Thymus (tissue), 11 donors: ENCODE measurements around the gene TVP23A. TPM values are rescaled to one million over a fixed set of nuclear protein-coding genes. Genes with fewer than 3 reads are reported as not detected.
A peak's percentile ranks its signal among the peaks of the same experiment; 100 is the strongest.

ENCODE experiments used
- DNase-seq, 9 donors: peaks; one replicate each; pipeline ENCODE4 v3.0.0-alpha.2; 2013; ENCODE audit warnings: low spot score in 9 of 9, low read depth in 6 of 9, missing footprints in 1 of 9
- H3K27ac ChIP-seq, 2 donors: one replicate each; pipeline ENCODE4 v1.5.1; 2013; ENCODE audit warnings: control low read depth in 1 of 2, low read depth in 1 of 2, low read length in 1 of 2, mild to moderate bottlenecking in 1 of 2, moderate library complexity in 1 of 2
- H3K27me3 ChIP-seq, 2 donors: one replicate each; pipeline ENCODE4 v1.5.1; 2013; ENCODE audit warnings: low read length in 1 of 2; ENCODE audit not compliant: control insufficient read depth in 2 of 2, insufficient read depth in 1 of 2
- H3K36me3 ChIP-seq, 2 donors: one replicate each; pipeline ENCODE4 v1.5.1; 2013; ENCODE audit warnings: low read length in 1 of 2, mild to moderate bottlenecking in 1 of 2, moderate library complexity in 1 of 2; ENCODE audit not compliant: control insufficient read depth in 2 of 2, insufficient read depth in 2 of 2
- H3K4me1 ChIP-seq, 2 donors: one replicate each; pipeline ENCODE4 v1.5.1; 2013; ENCODE audit warnings: low read length in 2 of 2; ENCODE audit not compliant: control insufficient read depth in 2 of 2, insufficient read depth in 2 of 2
- H3K4me3 ChIP-seq, 2 donors: one replicate each; pipeline ENCODE4 v1.5.1; 2013; ENCODE audit warnings: low read length in 2 of 2, control low read depth in 1 of 2, mild to moderate bottlenecking in 1 of 2
- H3K9me3 ChIP-seq, 2 donors: one replicate each; pipeline ENCODE4 v1.5.1; 2013; ENCODE audit warnings: low read length in 1 of 2, mild to moderate bottlenecking in 1 of 2; ENCODE audit not compliant: control insufficient read depth in 2 of 2, insufficient read depth in 1 of 2
- WGBS: extraction: QIAGEN DNeasy Blood & Tissue Kit; methylation state at CpG from one replicate; pipeline ENCODE4 v1.1.7; 2013; 5-methylcytosine and 5-hydroxymethylcytosine counted together
- polyA plus RNA-seq: library from polyadenylated mRNA; stranded (reverse); fragments of 200-250 nt; gene quantifications from one replicate; pipeline ENCODE4 v1.2.3, GENCODE V29; 2013
- total RNA-seq: library from RNA; stranded (reverse); fragments of 120-200 nt; gene quantifications from one replicate; pipeline ENCODE4 v1.2.4, GENCODE V29; 2013
- donor health status: healthy.

TVP23A gene
- total and polyA plus RNA-seq, 2 donors = 5.1 to 7.4 TPM

- Histone ChIP-seq H3K4me3 (no peak overlapping the region), H3K9me3 (peaks cover 0 to 2% of the 10 kb centered on the region in 2 donors), H3K36me3 (peaks cover 21 to 57% of the 10 kb centered on the region in 2 donors), H3K27ac (no peak overlapping the region), H3K4me1 (no peaks in the 10 kb centered on the region), H3K27me3 (no peaks in the 10 kb centered on the region)
- no peak for DNase-seq
- 96% methylated on average over 4 of the region's 4 CpGs for WGBS
Measured at GRCh38 chr16:10765772-10766171, 52.8 kb downstream of the TVP23A start.

- Histone ChIP-seq H3K9me3 (peaks cover 0 to 2% of the 10 kb centered on the region in 2 donors), H3K36me3 (peaks cover 30 to 69% of the 10 kb centered on the region in 2 donors), H3K27ac (no peak overlapping the region), H3K4me3 (no peak overlapping the region), H3K4me1 (no peaks in the 10 kb centered on the region), H3K27me3 (no peaks in the 10 kb centered on the region)
- no peak for DNase-seq
- WGBS = 94% methylated on average over 7 of the region's 7 CpGs
Measured at GRCh38 chr16:10763456-10763855, 55.1 kb downstream of the TVP23A start.

GRCh38 chr16:10762336-10763016 is 56.1 kb downstream of the TVP23A start:
- DNase-seq = no peak
- Histone ChIP-seq H3K36me3 (peaks cover 37 to 76% of the 10 kb centered on the region in 2 donors), H3K27me3 (no peaks in the 10 kb centered on the region), H3K27ac (no peak overlapping the region), H3K4me1 (no peaks in the 10 kb centered on the region), H3K9me3 (peaks cover 0 to 2% of the 10 kb centered on the region in 2 donors), H3K4me3 (no peak overlapping the region)
- whole genome bisulfite sequencing = 97% methylated on average over 35 of the region's 35 CpGs

GRCh38 chr16:10761373-10761772 is 57.2 kb downstream of the TVP23A start:
- Histone ChIP-seq H3K27ac (no peak overlapping the region), H3K27me3 (no peaks in the 10 kb centered on the region), H3K36me3 (peaks cover 40 to 81% of the 10 kb centered on the region in 2 donors), H3K4me1 (peaks cover 0 to 2% of the 10 kb centered on the region in 2 donors), H3K4me3 (no peak overlapping the region), H3K9me3 (no peaks in the 10 kb centered on the region)
- no peak for DNase-seq
- 98% methylated on average over 8 of the region's 8 CpGs for WGBS

GRCh38 chr16:10760858-10761257 is 57.7 kb downstream of the TVP23A start:
- Histone ChIP-seq H3K4me3 (no peak overlapping the region), H3K27ac (no peak overlapping the region), H3K36me3 (peaks cover 40 to 78% of the 10 kb centered on the region in 2 donors), H3K27me3 (no peaks in the 10 kb centered on the region), H3K9me3 (no peaks in the 10 kb centered on the region), H3K4me1 (peaks cover 0 to 5% of the 10 kb centered on the region in 2 donors)
- 96% methylated on average over 3 of the region's 3 CpGs for WGBS
- no peak for DNase-seq

- Histone ChIP-seq H3K4me1 (peaks cover 0 to 5% of the 10 kb centered on the region in 2 donors), H3K9me3 (no peaks in the 10 kb centered on the region), H3K36me3 (peaks cover 31 to 63% of the 10 kb centered on the region in 2 donors), H3K4me3 (no peak overlapping the region), H3K27me3 (no peaks in the 10 kb centered on the region), H3K27ac (no peak overlapping the region)
- 67% methylated on average over 6 of the region's 6 CpGs for WGBS
- DNase-seq = no peak
Measured at GRCh38 chr16:10756574-10756973, 62.0 kb downstream of the TVP23A start.

- no peaks in the 10 kb centered on the region for H3K9me3 ChIP-seq
- H3K27ac ChIP-seq = no peak overlapping the region
- no peak overlapping the region for H3K4me3 ChIP-seq
- WGBS = 97% methylated on average over 4 of the region's 4 CpGs
- DNase-seq = no peak
- peaks cover 24 to 55% of the 10 kb centered on the region in 2 donors for H3K36me3 ChIP-seq
- H3K27me3 ChIP-seq = no peaks in the 10 kb centered on the region
- H3K4me1 ChIP-seq = peaks cover 0 to 5% of the 10 kb centered on the region in 2 donors
Measured at GRCh38 chr16:10754941-10755340, 63.7 kb downstream of the TVP23A start.

- Histone ChIP-seq H3K9me3 (no peaks in the 10 kb centered on the region), H3K4me3 (no peak overlapping the region), H3K27ac (no peak overlapping the region), H3K4me1 (peaks cover 0 to 12% of the 10 kb centered on the region in 2 donors), H3K27me3 (no peaks in the 10 kb centered on the region), H3K36me3 (peaks cover 15 to 47% of the 10 kb centered on the region in 2 donors)
- DNase-seq = no peak
- WGBS = 97% methylated on average over 7 of the region's 7 CpGs
Measured at GRCh38 chr16:10753670-10754069, 64.9 kb downstream of the TVP23A start.

- 94% methylated on average over 10 of the region's 10 CpGs for WGBS
- peaks cover 0 to 12% of the 10 kb centered on the region in 2 donors for H3K4me1 ChIP-seq
- DNase-seq = peak in 1 of 9 donors; percentile 40
- no peak overlapping the region for H3K4me3 ChIP-seq
- no peak overlapping the region for H3K27ac ChIP-seq
- peaks cover 16 to 45% of the 10 kb centered on the region in 2 donors for H3K36me3 ChIP-seq
- no peaks in the 10 kb centered on the region for H3K9me3 ChIP-seq
- H3K27me3 ChIP-seq = no peaks in the 10 kb centered on the region
Measured at GRCh38 chr16:10752843-10753523, 65.6 kb downstream of the TVP23A start.
